Smooth muscle cell (in vitro differentiated cells): ENCODE results near the gene RNASE13. TPM values are rescaled to one million over a fixed set of nuclear protein-coding genes. Genes with fewer than 3 reads are reported as not detected.

Source experiments
- DNase-seq: peaks from one replicate; lab custom pipeline; 2025; ENCODE audit not compliant: unreplicated experiment; lab: John Stamatoyannopoulos, UW
- H2AFZ ChIP-seq: fragments of 200-600 bp; sonication (generic); 2 replicates; pipeline ENCODE4 v1.6.0; 2016; ENCODE audit warnings: antibody characterized with exemption, low read depth, mild to moderate bottlenecking
- H3F3A ChIP-seq: fragments of 200-600 bp; sonication (generic); 2 replicates; pipeline ENCODE4 v1.6.0; 2017; ENCODE audit warnings: antibody characterized with exemption, low read depth
- H3K27ac ChIP-seq: fragments of 200-600 bp; sonication (generic); 2 replicates; pipeline ENCODE4 v1.5.1; 2016; ENCODE audit warnings: low read depth, mild to moderate bottlenecking
- H3K27me3 ChIP-seq: fragments of 200-600 bp; sonication (generic); 2 replicates; pipeline ENCODE4 v1.6.1; 2016; ENCODE audit warnings: low read depth, mild to moderate bottlenecking
- H3K36me3 ChIP-seq: fragments of 200-600 bp; sonication (generic); 2 replicates; pipeline ENCODE4 v1.5.1; 2016; ENCODE audit warnings: low read depth
- H3K4me1 ChIP-seq: fragments of 200-600 bp; sonication (generic); 2 replicates; pipeline ENCODE4 v1.5.1; 2016; ENCODE audit warnings: low read depth
- H3K4me2 ChIP-seq: fragments of 200-600 bp; sonication (generic); 2 replicates; pipeline ENCODE4 v1.6.0; 2016; ENCODE audit warnings: mild to moderate bottlenecking
- H3K4me3 ChIP-seq: fragments of 200-600 bp; sonication (generic); 2 replicates; pipeline ENCODE4 v1.5.1; 2016; ENCODE audit warnings: mild to moderate bottlenecking
- H3K79me2 ChIP-seq: fragments of 200-600 bp; sonication (generic); 2 replicates; pipeline ENCODE4 v1.6.0; 2016; ENCODE audit warnings: low read depth, mild to moderate bottlenecking
- H3K9ac ChIP-seq: fragments of 200-600 bp; sonication (generic); 2 replicates; pipeline ENCODE4 v1.6.0; 2016; ENCODE audit warnings: low read depth
- H3K9me3 ChIP-seq: fragments of 200-600 bp; sonication (generic); replicated peaks from 2 replicates; pipeline ENCODE4 v1.5.1; 2016; ENCODE audit warnings: low read depth
- H4K20me1 ChIP-seq: fragments of 200-600 bp; sonication (generic); 2 replicates; pipeline ENCODE4 v1.6.0; 2016; ENCODE audit warnings: low read depth
- CTCF ChIP-seq: fragments of 200-600 bp; sonication (generic); IDR thresholded peaks from 2 replicates; pipeline ENCODE4 v1.5.1; 2017; ENCODE audit warnings: borderline replicate concordance, mild to moderate bottlenecking, antibody characterized with exemption; ENCODE audit not compliant: insufficient read depth, poor library complexity, severe bottlenecking
- WGBS: methylation state at CpG from one replicate; pipeline ENCODE4 v1.1.7; 2016; ENCODE audit warnings: low lambda C conversion rate; 5-methylcytosine and 5-hydroxymethylcytosine counted together
- polyA plus RNA-seq: library from polyadenylated mRNA; unstranded; fragments of >200 nt; fragmentation: Nextera tagmentation; extraction: Ambion mirVana; gene quantifications from 2 replicates; pipeline ENCODE4 v1.2.1, GENCODE V29; 2016
- total RNA-seq: library from RNA; depleted of rRNA; stranded (reverse); fragments of >200 nt; gene quantifications from 2 replicates; pipeline ENCODE4 v1.2.3, GENCODE V29; 2014

RNASE13 gene
- total and polyA plus RNA-seq, 2 experiments from 2014 or later, result 0.25 TPM; not detected in 1

GRCh38 chr14:21003788-21004346 is 30.7 kb downstream of the RNASE13 start:
- TF ChIP-seq CTCF, result no peak
- Histone ChIP-seq H2AFZ (peak overlapping the region; percentile 89), H3F3A (peaks cover 23% of the 10 kb centered on the region), H3K4me2 (peak overlapping the region; percentile 88), H3K79me2 (peaks cover 36% of the 10 kb centered on the region), H3K9me3 (no peaks in the 10 kb centered on the region), H3K36me3 (no peaks in the 10 kb centered on the region), H3K27me3 (no peaks in the 10 kb centered on the region), H3K27ac (peak overlapping the region; percentile 59), H3K4me3 (peak overlapping the region; percentile 47), H3K4me1 (peaks cover 24% of the 10 kb centered on the region), H4K20me1 (no peaks in the 10 kb centered on the region), H3K9ac (peak overlapping the region; percentile 64)
- 31% methylated on average over 14 of the region's 14 CpGs for WGBS
- no peak for DNase-seq

GRCh38 chr14:21001218-21001617 is 33.4 kb downstream of the RNASE13 start:
- Histone ChIP-seq H3K27ac (peak overlapping the region; percentile 59), H3K4me1 (peaks cover 28% of the 10 kb centered on the region), H3K4me3 (no peak overlapping the region), H3K9ac (no peak overlapping the region), H3K79me2 (peaks cover 25% of the 10 kb centered on the region), H2AFZ (no peak overlapping the region), H3K36me3 (no peaks in the 10 kb centered on the region), H3K4me2 (peak overlapping the region; percentile 37), H4K20me1 (no peaks in the 10 kb centered on the region), H3K9me3 (no peaks in the 10 kb centered on the region), H3F3A (peaks cover 33% of the 10 kb centered on the region), H3K27me3 (no peaks in the 10 kb centered on the region)
- 75% methylated on average over 7 of the region's 7 CpGs for WGBS
- no peak for DNase-seq
- no peak for TF ChIP-seq CTCF

- Histone ChIP-seq H3K9ac (no peak overlapping the region), H3K36me3 (peaks cover 7% of the 10 kb centered on the region), H3K27me3 (no peaks in the 10 kb centered on the region), H3K27ac (peak overlapping the region; percentile 59), H4K20me1 (no peaks in the 10 kb centered on the region), H3K79me2 (peaks cover 18% of the 10 kb centered on the region), H3K4me3 (peak overlapping the region; percentile 4), H3K4me1 (peaks cover 22% of the 10 kb centered on the region), H3K9me3 (no peaks in the 10 kb centered on the region), H3K4me2 (peak overlapping the region; percentile 81), H2AFZ (no peak overlapping the region), H3F3A (peaks cover 32% of the 10 kb centered on the region)
- WGBS, result 47% methylated on average over 4 of the region's 4 CpGs
- DNase-seq, result no peak
- TF ChIP-seq CTCF, result no peak
These were observed 35.0 kb downstream of the RNASE13 start for GRCh38 chr14:20999591-20999990.
